HEK293T (cell line): ENCODE data around the gene SLC1A1.

ENCODE experiments used
- CTCF ChIA-PET: fragments of 350-600 bp; formaldehyde crosslinking; extraction: SDS; loops from one replicate; lab custom pipeline; 2021; ENCODE audit warnings: antibody characterized with exemption, inconsistent platforms; lab: Yijun Ruan, JAX
- POLR2A ChIA-PET: fragments of 350-600 bp; formaldehyde crosslinking; extraction: SDS; loops from one replicate; lab custom pipeline; 2020; ENCODE audit warnings: antibody characterized with exemption, inconsistent platforms; lab: Yijun Ruan, JAX
- DNase-seq: peaks from one replicate; pipeline ENCODE4 v3.0.0; 2012; ENCODE audit warnings: mixed read lengths; ENCODE audit errors: extremely low spot score
- ARNT ChIP-seq: fragments of 450-650 bp; IDR thresholded peaks from 2 replicates; pipeline ENCODE4 v1.6.1; 2017; ENCODE audit warnings: mild to moderate bottlenecking
- BHLHE40 ChIP-seq: fragments of 450-650 bp; IDR thresholded peaks from 2 replicates; pipeline ENCODE4 v1.6.1; 2016; ENCODE audit warnings: mild to moderate bottlenecking, moderate library complexity, borderline replicate concordance
- CTBP1 ChIP-seq: fragments of 450-650 bp; IDR thresholded peaks from 2 replicates; pipeline ENCODE4 v1.6.1; 2016; ENCODE audit warnings: borderline replicate concordance
- ELF4 ChIP-seq: fragments of 450-650 bp; IDR thresholded peaks from 2 replicates; pipeline ENCODE4 v1.6.1; 2017; ENCODE audit warnings: antibody characterized with exemption
- FOXA1 ChIP-seq: fragments of 450-650 bp; IDR thresholded peaks from 2 replicates; pipeline ENCODE4 v1.6.1; 2016; ENCODE audit warnings: mild to moderate bottlenecking
- FOXK2 ChIP-seq: fragments of 450-650 bp; IDR thresholded peaks from 2 replicates; pipeline ENCODE4 v1.6.1; 2016; ENCODE audit warnings: mild to moderate bottlenecking
- FOXM1 ChIP-seq: fragments of 450-650 bp; IDR thresholded peaks from 2 replicates; pipeline ENCODE4 v1.6.1; 2017; ENCODE audit warnings: mild to moderate bottlenecking, borderline replicate concordance
- HDGF ChIP-seq: fragments of 450-650 bp; IDR thresholded peaks from 2 replicates; pipeline ENCODE4 v1.6.1; 2017; ENCODE audit warnings: antibody characterized with exemption, borderline replicate concordance
- L3MBTL2 ChIP-seq: fragments of 450-650 bp; conservative IDR thresholded peaks from 2 replicates; pipeline ENCODE4 v1.6.1; 2016; ENCODE audit warnings: mild to moderate bottlenecking
- LEF1 ChIP-seq: fragments of 450-650 bp; IDR thresholded peaks from 2 replicates; pipeline ENCODE4 v1.6.1; 2017; ENCODE audit warnings: mild to moderate bottlenecking, borderline replicate concordance
- NFRKB ChIP-seq: fragments of 450-650 bp; IDR thresholded peaks from 2 replicates; pipeline ENCODE4 v1.6.1; 2016; ENCODE audit warnings: mild to moderate bottlenecking, moderate library complexity
- PKNOX1 ChIP-seq: fragments of 450-650 bp; IDR thresholded peaks from 2 replicates; pipeline ENCODE4 v1.6.1; 2016
- SP1 ChIP-seq: fragments of 450-650 bp; IDR thresholded peaks from 2 replicates; pipeline ENCODE4 v1.6.1; 2017
- SUZ12 ChIP-seq: fragments of 450-650 bp; IDR thresholded peaks from 2 replicates; pipeline ENCODE4 v1.6.1; 2016; ENCODE audit warnings: mild to moderate bottlenecking
- TARDBP ChIP-seq: fragments of 450-650 bp; IDR thresholded peaks from 2 replicates; pipeline ENCODE4 v1.6.1; 2016
- ZNF384 ChIP-seq: fragments of 450-650 bp; IDR thresholded peaks from 2 replicates; pipeline ENCODE4 v1.6.1; 2016

SLC1A1 gene

GRCh38 chr9:4494332-4494731, 4.1 kb downstream of the SLC1A1 start:
- no peak for DNase-seq
- ChIA-PET POLR2A (no interaction called here), CTCF (no interaction called here)
- no peak for TF ChIP-seq FOXA1

GRCh38 chr9:4494806-4495205, 4.5 kb downstream of the SLC1A1 start:
- CTCF ChIA-PET: no interaction called here

DNA sequence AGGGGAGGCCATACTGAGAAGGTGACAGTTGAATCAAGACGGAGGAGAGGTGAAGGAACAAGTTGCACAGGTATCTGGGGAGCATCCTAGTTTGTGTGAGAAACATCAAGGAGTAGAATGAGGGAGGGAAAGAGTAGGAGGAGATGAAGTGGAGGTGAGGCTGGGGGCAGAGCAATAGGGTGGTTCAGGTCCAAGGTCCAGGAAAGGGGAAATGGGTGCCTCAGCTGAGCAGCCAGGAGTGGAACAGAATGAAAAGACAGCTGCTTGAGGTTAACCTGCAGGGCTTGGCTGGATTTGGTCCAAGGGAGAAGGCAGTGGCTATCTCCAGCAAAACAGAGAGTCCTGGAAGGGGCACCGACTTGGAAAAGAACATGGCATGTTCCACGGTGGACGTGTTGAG, 5.3 kb downstream of the SLC1A1 start:
- ChIA-PET POLR2A (no interaction called here), CTCF (no interaction called here)
- TF ChIP-seq CTBP1: no peak
- no peak for TF ChIP-seq L3MBTL2
- no peak for TF ChIP-seq FOXK2
- no peak for TF ChIP-seq LEF1
- no peak for TF ChIP-seq ARNT
- DNase-seq: no peak

More at GRCh38 chr9:4494806-4495205, 4.5 kb downstream of the SLC1A1 start:
- POLR2A ChIA-PET: no interaction called here
- TF ChIP-seq ZNF384 (no peak), ARNT (no peak), SP1 (no peak), BHLHE40 (no peak), FOXA1 (no peak), TARDBP (no peak), LEF1 (no peak), FOXM1 (no peak), HDGF (no peak), SUZ12 (no peak), ELF4 (no peak), NFRKB (no peak), L3MBTL2 (no peak), PKNOX1 (no peak), CTBP1 (no peak), FOXK2 (no peak)
- DNase-seq: no peak

GRCh38 chr9:4496497-4496896, 6.2 kb downstream of the SLC1A1 start:
- no peak for DNase-seq
- no peak for TF ChIP-seq TARDBP
- no peak for TF ChIP-seq FOXA1
- no peak for TF ChIP-seq LEF1
- TF ChIP-seq HDGF: no peak
- TF ChIP-seq ELF4: no peak
- ChIA-PET CTCF (no interaction called here), POLR2A (no interaction called here)

DNA sequence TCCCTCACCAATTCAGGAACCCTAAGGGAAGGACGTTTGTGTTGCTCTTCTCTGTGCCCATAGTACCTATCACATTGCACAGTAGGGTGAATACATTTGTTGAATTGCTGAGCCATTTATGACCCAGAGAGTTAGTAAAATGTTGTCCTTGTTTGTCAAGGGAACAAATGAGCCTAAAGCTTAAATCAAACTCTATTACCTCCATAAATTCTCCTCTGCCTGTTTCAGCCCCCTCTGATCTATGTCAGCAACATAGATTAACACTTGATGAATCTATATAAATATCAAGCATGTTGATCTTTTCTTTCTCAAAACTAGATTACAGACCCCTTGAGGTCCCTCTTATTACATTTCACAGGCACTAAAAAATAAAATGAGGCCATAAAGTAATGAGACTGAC, 7.1 kb downstream of the SLC1A1 start:
- POLR2A ChIA-PET: no interaction called here
- CTCF ChIA-PET: no interaction called here
- TF ChIP-seq PKNOX1 (peak; percentile 89), ELF4 (no peak)
- no peak for DNase-seq

DNA sequence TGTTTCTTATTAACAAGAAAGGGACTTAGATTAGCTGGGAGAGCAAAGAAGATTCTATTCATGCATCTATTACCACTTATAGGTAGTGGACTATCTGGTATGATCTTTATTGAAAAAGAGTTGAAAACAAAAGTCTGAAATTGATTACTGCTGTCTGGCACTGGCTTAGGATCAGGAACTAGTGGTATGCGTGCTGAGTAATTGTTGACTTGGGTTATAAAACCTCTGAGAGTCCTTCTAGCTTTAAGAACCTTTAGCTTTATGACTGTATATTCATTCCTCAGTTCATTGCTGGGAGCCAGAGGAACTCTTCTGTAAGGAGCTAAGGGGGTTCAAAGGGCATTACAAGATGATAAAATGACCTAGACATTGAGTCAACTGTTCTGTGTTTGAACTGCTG, 7.6 kb downstream of the SLC1A1 start:
- no peak for DNase-seq
- ChIA-PET POLR2A (no interaction called here), CTCF (interaction anchor here (0.6 kb wide), 1 partner anchor 677 kb away, joined by 3 read pairs; no protein-coding TSS in a partner anchor)
- peak; percentile 59; the same call in 1 of the 2 replicates for TF ChIP-seq ARNT
- TF ChIP-seq FOXK2: no peak
- TF ChIP-seq NFRKB: no peak

- TF ChIP-seq LEF1 (no peak), ZNF384 (no peak), TARDBP (no peak)
- ChIA-PET CTCF (no interaction called here), POLR2A (no interaction called here)
- DNase-seq: no peak
Observed at GRCh38 chr9:4499917-4500316, 9.6 kb downstream of the SLC1A1 start.

DNA sequence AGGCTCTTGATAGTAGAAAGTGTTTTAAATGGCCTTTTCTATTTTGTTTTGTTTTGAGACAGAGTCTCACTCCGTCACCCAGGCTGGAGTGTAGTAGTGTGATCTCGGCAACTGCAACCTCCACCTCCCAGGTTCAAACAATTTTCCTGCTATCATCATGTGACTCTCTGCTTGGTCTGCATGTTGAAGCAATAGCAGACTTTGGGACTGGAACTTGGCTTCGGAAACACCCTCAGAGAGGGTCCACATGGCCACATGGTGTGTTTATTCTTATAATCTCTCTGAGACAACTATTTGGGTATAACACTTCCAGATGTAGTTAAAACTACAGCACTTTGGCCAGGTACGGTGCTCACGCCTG, 10.9 kb downstream of the SLC1A1 start:
- CTCF ChIA-PET: no interaction called here
- DNase-seq: no peak
- TF ChIP-seq BHLHE40 (no peak), L3MBTL2 (no peak), ZNF384 (no peak), CTBP1 (no peak), SP1 (no peak), ELF4 (no peak), FOXK2 (no peak), HDGF (no peak), LEF1 (no peak), PKNOX1 (no peak), NFRKB (no peak), FOXM1 (no peak), TARDBP (no peak)
- POLR2A ChIA-PET: no interaction called here
